Endothelial cell of umbilical vein (primary cell): ENCODE measurements around the gene RAB7A. TPM values are rescaled to one million over a fixed set of nuclear protein-coding genes. Genes with fewer than 3 reads are reported as not detected.

ENCODE experiments used
- BruUV-seq: library from RNA; stranded (reverse); fragments of 400-500 nt; replicated peaks from 2 replicates; lab custom pipeline; 2021; lab: Mats Ljungman, UMichigan
- CTCF ChIA-PET: fragments of 300-600, 350-600 bp; sonication (Branson Sonifier 250); formaldehyde crosslinking; loops from one replicate; lab custom pipeline; 2021; ENCODE audit warnings: antibody characterized with exemption, inconsistent platforms; lab: Charles Lee
- POLR2A ChIA-PET: fragments of 300-600, 350-600 bp; sonication (Branson Sonifier 250); formaldehyde crosslinking; loops from one replicate; lab custom pipeline; 2021; ENCODE audit warnings: antibody characterized with exemption, inconsistent platforms; lab: Charles Lee
- DNase-seq: peaks from one replicate; pipeline ENCODE4 v3.0.0-alpha.2; 2011; ENCODE audit warnings: low read depth, low spot score
- FAIRE-seq: peaks from 2 replicates; lab custom pipeline; 2011; peaks lifted over from hg19 to GRCh38; lab: Jason Lieb, UNC
- H2AFZ ChIP-seq: 2 replicates; pipeline ENCODE4 v1.6.0; 2012; ENCODE audit warnings: low read depth, low read length, control low read depth, inconsistent platforms
- H3K27ac ChIP-seq: 2 replicates; pipeline ENCODE4 v1.5.1; 2011; ENCODE audit warnings: low read depth, mild to moderate bottlenecking, control low read depth, low read length, moderate library complexity; ENCODE audit not compliant: insufficient read depth
- H3K27me3 ChIP-seq, 2 experiments: 2 replicates each; pipeline versions ENCODE4 v1.6.0 to v1.6.1; 2011; ENCODE audit warnings: low read length in 2 of 2, mixed read lengths in 1 of 2; ENCODE audit not compliant: control insufficient read depth in 2 of 2, insufficient read depth in 2 of 2
- H3K36me3 ChIP-seq, 2 experiments: 2 replicates in 1 of 2; 3 replicates in 1 of 2; pipeline ENCODE4 v1.5.1; 2011; ENCODE audit warnings: low read length in 2 of 2, mild to moderate bottlenecking in 1 of 2, moderate library complexity in 1 of 2; ENCODE audit not compliant: control insufficient read depth in 2 of 2, insufficient read depth in 2 of 2; ENCODE audit errors: extremely low read depth in 1 of 2
- H3K4me1 ChIP-seq: 3 replicates; pipeline ENCODE4 v1.5.1; 2011; ENCODE audit warnings: mild to moderate bottlenecking, low read length; ENCODE audit not compliant: control insufficient read depth, insufficient read depth; ENCODE audit errors: extremely low read depth
- H3K4me2 ChIP-seq: 2 replicates; pipeline ENCODE4 v1.6.1; 2011; ENCODE audit warnings: low read length, control low read depth, mixed read lengths; ENCODE audit not compliant: insufficient read depth
- H3K4me3 ChIP-seq, 3 experiments: fragments of 200-600 bp in 1 of 3; sonication (generic), shearing (Covaris generic) in 1 of 3; replicated peaks in 1 of 3; 2 replicates each; pipeline ENCODE4 v1.5.1; 2011 to 2016; ENCODE audit warnings: control low read depth in 3 of 3, low read length in 3 of 3, mild to moderate bottlenecking in 2 of 3, inconsistent platforms in 1 of 3, low read depth in 1 of 3, moderate library complexity in 1 of 3; ENCODE audit not compliant: insufficient read depth in 1 of 3
- H3K79me2 ChIP-seq: 2 replicates; pipeline ENCODE4 v1.6.0; 2012; ENCODE audit warnings: low read length, inconsistent platforms; ENCODE audit not compliant: control insufficient read depth, insufficient read depth
- H3K9ac ChIP-seq: replicated peaks from 2 replicates; pipeline ENCODE3; 2011; ENCODE audit warnings: low read length, control low read depth; ENCODE audit not compliant: insufficient read depth; ENCODE audit errors: extremely low read depth
- H3K9me1 ChIP-seq: replicated peaks from 3 replicates; pipeline ENCODE4 v1.6.0; 2011; ENCODE audit warnings: mild to moderate bottlenecking, low read length; ENCODE audit not compliant: control insufficient read depth, insufficient read depth; ENCODE audit errors: extremely low read depth
- H3K9me3 ChIP-seq: replicated peaks from 2 replicates; pipeline ENCODE4 v1.5.1; 2012; ENCODE audit warnings: low read length, inconsistent platforms; ENCODE audit not compliant: control insufficient read depth, insufficient read depth
- H4K20me1 ChIP-seq: replicated peaks from 2 replicates; pipeline ENCODE3; 2011; ENCODE audit warnings: mild to moderate bottlenecking, low read length; ENCODE audit not compliant: control insufficient read depth, insufficient read depth; ENCODE audit errors: extremely low read depth
- CTCF ChIP-seq, 2 donors: IDR thresholded peaks; 1 replicate in 1 of 2; 2 replicates in 1 of 2; pipeline ENCODE4 v1.5.1; 2011; ENCODE audit warnings: low read length in 2 of 2, mild to moderate bottlenecking in 2 of 2, moderate library complexity in 2 of 2, control low read depth in 1 of 2, inconsistent platforms in 1 of 2, low read depth in 1 of 2; ENCODE audit not compliant: insufficient read depth in 1 of 2; ENCODE audit errors: extremely low read depth in 1 of 2
- EZH2 ChIP-seq: IDR thresholded peaks from 2 replicates; pipeline ENCODE4 v1.6.1; 2012; ENCODE audit warnings: borderline replicate concordance, low read depth, mild to moderate bottlenecking, moderate library complexity, low read length, inconsistent platforms; ENCODE audit not compliant: severe bottlenecking
- FOS ChIP-seq: IDR thresholded peaks from 2 replicates; pipeline ENCODE4 v1.6.1; 2011; ENCODE audit warnings: mild to moderate bottlenecking, low read length, moderate library complexity, borderline replicate concordance; ENCODE audit not compliant: insufficient read depth
- GATA2 ChIP-seq: IDR thresholded peaks from 2 replicates; pipeline ENCODE4 v1.7.0; 2011; ENCODE audit warnings: low read depth, mild to moderate bottlenecking, moderate library complexity, mixed read lengths, low read length; ENCODE audit not compliant: insufficient read length, insufficient read depth
- JUN ChIP-seq: IDR thresholded peaks from 2 replicates; pipeline ENCODE4 v1.6.1; 2011; ENCODE audit warnings: borderline replicate concordance, low read depth; ENCODE audit not compliant: insufficient read length, insufficient read depth
- MAX ChIP-seq: IDR thresholded peaks from 2 replicates; pipeline ENCODE4 v1.6.1; 2011; ENCODE audit not compliant: insufficient read depth, insufficient read length
- MYC ChIP-seq: IDR thresholded peaks from one replicate; pipeline ENCODE4 v1.6.1; 2011; ENCODE audit warnings: mild to moderate bottlenecking, low read depth, low read length
- POLR2A ChIP-seq: IDR thresholded peaks from 2 replicates; pipeline ENCODE4 v1.6.1; 2012; ENCODE audit warnings: low read depth, mild to moderate bottlenecking, control low read depth, low read length
- POLR2AphosphoS5 ChIP-seq: IDR thresholded peaks from 2 replicates; pipeline ENCODE4 v1.6.1; 2012; ENCODE audit warnings: low read depth, mild to moderate bottlenecking, control low read depth, low read length, moderate library complexity; ENCODE audit not compliant: insufficient read depth
- dilution Hi-C: fragments of 300-500 bp; cut with MboI; formaldehyde crosslinking; loops from one replicate; pipeline ENCODE4 v1.15.0; 2019; ENCODE audit warnings: low sequenced_read_pairs; ENCODE audit not compliant: extremely low pct_ligation_motif_present
- intact Hi-C: fragments of 100-400 bp; cut with micrococcal nuclease; formaldehyde crosslinking; loops from one replicate; pipeline ENCODE4 v1.10.0; 2022
- polyA plus RNA-seq, 4 experiments: library from polyadenylated mRNA; depleted of rRNA in 3 of 4; stranded (reverse) in 3 of 4; unstranded in 1 of 4; fragments of >200 nt; gene quantifications; 2 replicates each; pipeline versions ENCODE4 v1.2.1 to v1.2.3, GENCODE V29; 2011 to 2012; ENCODE audit warnings: missing spikeins in 1 of 4
- total RNA-seq: library from RNA; stranded (reverse); gene quantifications from 2 replicates; pipeline ENCODE4 v1.2.3, GENCODE V29; 2021

RAB7A gene
- total and polyA plus RNA-seq, 2 donors (not counting 3 experiments of a cell fraction or from before 2014, with no cell fraction given), result 243 to 262 TPM

GRCh38 chr3:128681369-128681829 lies 44.6 kb upstream of the RAB7A start:
- H3K4me1 ChIP-seq, result peaks cover 5% of the 10 kb centered on the region
- ChIA-PET POLR2A (interaction anchor here (0.6 to 1.4 kb wide), 2 partner anchors 30 to 197 kb away, joined by 5 to 12 read pairs; partner anchors contain the start of gene ACAD9), CTCF (interaction anchor here (0.7 to 4.6 kb wide), 21 partner anchors 11 to 198 kb away, joined by 3 to 84 read pairs (median 8); partner anchors contain the start of genes ACAD9, RAB7A and RPN1)
- no peaks in the 10 kb centered on the region for H3K9me1 ChIP-seq
- FAIRE-seq (no peak), DNase-seq (no peak)
- H3K4me3 ChIP-seq, result peak overlapping the region in 2 of 3 experiments; percentile 47 to 60
- dilution Hi-C loops, result no loop called here
- no peaks in the 10 kb centered on the region for H3K36me3 ChIP-seq
- no peaks in the 10 kb centered on the region for H4K20me1 ChIP-seq
- no peaks in the 10 kb centered on the region for H3K79me2 ChIP-seq
- no peaks in the 10 kb centered on the region for H3K9me3 ChIP-seq
- no TSS peak for BruUV-seq
- TF ChIP-seq FOS (no peak), EZH2 (no peak), MYC (no peak), CTCF (IDR thresholded peaks at IDR 0.05; ENCODE audit: extremely low read depth in 1 of 2, insufficient read depth in 1 of 2, low read depth in 1 of 2, low read length in 2 of 2) (no peak), MAX (no peak), POLR2AphosphoS5 (no peak), JUN (no peak), POLR2A (no peak), GATA2 (no peak)
- H3K9ac ChIP-seq, result peak overlapping the region; percentile 59
- H3K27ac ChIP-seq, result peak overlapping the region; percentile 54
- H3K27me3 ChIP-seq, result no peaks in the 10 kb centered on the region
- intact Hi-C loops, result loop anchor here (2.0 kb wide), 1 partner anchor 123 kb away; no protein-coding TSS in a partner anchor
- peak overlapping the region; percentile 34 for H2AFZ ChIP-seq
- H3K4me2 ChIP-seq, result peak overlapping the region; percentile 76
